Kidney (tissue), 14 donors: ENCODE results near the gene TNS3. TPM values are rescaled to one million over a fixed set of nuclear protein-coding genes. Genes with fewer than 3 reads are reported as not detected.

Experiments
- DNase-seq, 5 donors: peaks; one replicate each; pipeline ENCODE4 v3.0.0-alpha.2; 2013 to 2020
- FAIRE-seq: peaks from 2 replicates; lab custom pipeline; 2012; peaks lifted over from hg19 to GRCh38; lab: Jason Lieb, UNC
- H3K27ac ChIP-seq, 2 donors: one replicate each; pipeline ENCODE4 v1.7.0; 2013; ENCODE audit warnings: low read depth in 2 of 2, low read length in 2 of 2, inconsistent platforms in 1 of 2
- H3K27me3 ChIP-seq: one replicate; pipeline ENCODE4 v1.7.1; 2013; ENCODE audit warnings: low read length, inconsistent platforms; ENCODE audit not compliant: control insufficient read depth, insufficient read depth
- H3K36me3 ChIP-seq, 3 donors: one replicate each; pipeline versions ENCODE4 v1.7.0 to v1.7.1; 2013; ENCODE audit warnings: low read length in 3 of 3, control low read depth in 1 of 3, inconsistent platforms in 1 of 3; ENCODE audit not compliant: insufficient read depth in 3 of 3, control insufficient read depth in 2 of 3
- H3K4me1 ChIP-seq, 3 donors: one replicate each; pipeline versions ENCODE4 v1.7.0 to v1.7.1; 2013; ENCODE audit warnings: low read length in 3 of 3, inconsistent platforms in 1 of 3, low read depth in 1 of 3; ENCODE audit not compliant: control insufficient read depth in 2 of 3, insufficient read depth in 2 of 3
- H3K4me3 ChIP-seq, 3 donors: one replicate each; pipeline versions ENCODE4 v1.7.0 to v1.8.1; 2013; ENCODE audit warnings: low read length in 3 of 3, control low read depth in 1 of 3, inconsistent platforms in 1 of 3
- H3K9ac ChIP-seq, 3 donors: one replicate each; pipeline versions ENCODE4 v1.7.0 to v1.7.1; 2013; ENCODE audit warnings: low read length in 3 of 3, control low read depth in 1 of 3, inconsistent platforms in 1 of 3
- H3K9me3 ChIP-seq, 3 donors: one replicate each; pipeline versions ENCODE4 v1.7.0 to v1.7.1; 2013; ENCODE audit warnings: low read length in 3 of 3, control low read depth in 1 of 3, inconsistent platforms in 1 of 3; ENCODE audit not compliant: control insufficient read depth in 2 of 3, insufficient read depth in 1 of 3
- intact Hi-C: fragments of 100-400 bp; cut with DNase I; formaldehyde crosslinking; loops from one replicate; pipeline ENCODE4 v1.11.1; 2022
- polyA plus RNA-seq: library from polyadenylated mRNA; stranded (reverse); fragments of 350-450 nt; fragmentation: Illumina TruSeq; extraction: RNeasy Lipid Tissue Mini Kit (QIAGEN cat#74804); gene quantifications from one replicate; pipeline ENCODE4 v1.2.3, GENCODE V29; 2014; ENCODE audit warnings: low read depth, low replicate concordance; ENCODE audit not compliant: insufficient read depth
- total RNA-seq: library from RNA; stranded (reverse); fragmentation: NEBNext Ultra II Directional; extraction: Animal tissue kit (Norgen Biotek cat#: 25700); gene quantifications from one replicate; pipeline ENCODE4 v1.2.1, GENCODE V29; 2021
- TF ChIP-seq, protein P1 (sequence below): IDR thresholded peaks from 3 replicates; pipeline ENCODE4 v1.5.1; 2012; ENCODE audit warnings: mild to moderate bottlenecking, moderate library complexity, borderline replicate concordance; ENCODE audit not compliant: insufficient read depth; ENCODE audit errors: extremely low read depth
- donor health status: control.
- donor health status: control.
- donor health status: control.
- donor health status: control.
- donor health status: control.
- donor health status: DM: yes; HTN: yes; CAD: no.
- donor health status: Normal renal cell carcinoma (clear cell type).

TNS3 gene
- total and polyA plus RNA-seq, 2 donors from 2014 or later: 38.4 to 198 TPM

DNA sequence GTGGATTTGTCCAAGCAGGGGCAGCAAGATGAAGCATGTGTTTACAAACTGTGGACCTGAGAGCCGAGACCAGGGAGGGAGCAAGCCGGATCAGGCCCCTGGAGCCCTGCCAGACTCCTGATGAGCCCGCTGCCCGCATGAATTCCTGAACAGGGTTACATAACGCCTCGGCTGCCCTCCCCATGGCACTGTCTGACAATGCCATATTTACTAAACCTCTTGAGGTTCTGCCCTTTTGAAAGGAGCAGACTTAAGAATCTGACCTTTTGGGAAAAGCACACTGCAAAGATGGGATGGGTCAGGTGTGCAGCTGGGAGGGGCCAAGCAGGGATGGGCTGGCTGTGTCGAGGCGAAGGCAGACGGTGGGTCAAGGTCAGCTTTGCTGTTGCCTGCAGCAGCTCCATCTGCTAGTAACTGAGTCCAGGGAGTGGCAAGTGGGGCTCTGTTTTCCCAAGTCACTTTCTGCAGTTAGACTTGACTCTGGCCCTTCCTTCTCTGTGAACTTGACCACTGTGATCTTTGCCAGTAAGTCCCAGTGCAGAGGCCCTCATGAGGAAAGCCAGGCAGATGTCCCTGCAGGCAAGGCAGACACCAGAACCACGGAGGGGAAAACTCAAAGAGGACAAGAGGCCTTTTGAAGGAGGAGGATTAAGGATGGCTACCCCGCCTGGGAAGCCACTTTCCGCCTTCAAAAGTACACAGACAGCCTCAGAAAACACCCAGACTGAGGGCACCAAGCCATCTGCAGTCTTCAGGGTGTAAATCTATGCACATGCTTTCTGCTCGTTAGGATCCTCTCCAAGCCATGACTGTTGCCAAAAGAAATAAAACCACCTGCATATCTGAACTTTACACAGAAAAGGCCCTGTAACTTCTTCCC is 175.8 kb downstream of the TNS3 start:
- peak overlapping the region in 1 of 3 donors; percentile 48 for H3K9ac ChIP-seq
- no peaks in the 10 kb centered on the region for H3K9me3 ChIP-seq
- DNase-seq (peak in 2 of 5 donors; percentile 49 to 90), FAIRE-seq (no peak)
- no peak overlapping the region for H3K4me3 ChIP-seq
- TF ChIP-seq, protein P1, sequence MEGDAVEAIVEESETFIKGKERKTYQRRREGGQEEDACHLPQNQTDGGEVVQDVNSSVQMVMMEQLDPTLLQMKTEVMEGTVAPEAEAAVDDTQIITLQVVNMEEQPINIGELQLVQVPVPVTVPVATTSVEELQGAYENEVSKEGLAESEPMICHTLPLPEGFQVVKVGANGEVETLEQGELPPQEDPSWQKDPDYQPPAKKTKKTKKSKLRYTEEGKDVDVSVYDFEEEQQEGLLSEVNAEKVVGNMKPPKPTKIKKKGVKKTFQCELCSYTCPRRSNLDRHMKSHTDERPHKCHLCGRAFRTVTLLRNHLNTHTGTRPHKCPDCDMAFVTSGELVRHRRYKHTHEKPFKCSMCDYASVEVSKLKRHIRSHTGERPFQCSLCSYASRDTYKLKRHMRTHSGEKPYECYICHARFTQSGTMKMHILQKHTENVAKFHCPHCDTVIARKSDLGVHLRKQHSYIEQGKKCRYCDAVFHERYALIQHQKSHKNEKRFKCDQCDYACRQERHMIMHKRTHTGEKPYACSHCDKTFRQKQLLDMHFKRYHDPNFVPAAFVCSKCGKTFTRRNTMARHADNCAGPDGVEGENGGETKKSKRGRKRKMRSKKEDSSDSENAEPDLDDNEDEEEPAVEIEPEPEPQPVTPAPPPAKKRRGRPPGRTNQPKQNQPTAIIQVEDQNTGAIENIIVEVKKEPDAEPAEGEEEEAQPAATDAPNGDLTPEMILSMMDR: no peak
- no peaks in the 10 kb centered on the region for H3K27me3 ChIP-seq
- H3K4me1 ChIP-seq: peaks cover 0 to 43% (median 25%) of the 10 kb centered on the region in 3 donors
- H3K27ac ChIP-seq: peak overlapping the region; percentile 89 to 90
- peaks cover 3 to 29% (median 13%) of the 10 kb centered on the region in 3 donors for H3K36me3 ChIP-seq
- intact Hi-C loops: no loop called here

DNA sequence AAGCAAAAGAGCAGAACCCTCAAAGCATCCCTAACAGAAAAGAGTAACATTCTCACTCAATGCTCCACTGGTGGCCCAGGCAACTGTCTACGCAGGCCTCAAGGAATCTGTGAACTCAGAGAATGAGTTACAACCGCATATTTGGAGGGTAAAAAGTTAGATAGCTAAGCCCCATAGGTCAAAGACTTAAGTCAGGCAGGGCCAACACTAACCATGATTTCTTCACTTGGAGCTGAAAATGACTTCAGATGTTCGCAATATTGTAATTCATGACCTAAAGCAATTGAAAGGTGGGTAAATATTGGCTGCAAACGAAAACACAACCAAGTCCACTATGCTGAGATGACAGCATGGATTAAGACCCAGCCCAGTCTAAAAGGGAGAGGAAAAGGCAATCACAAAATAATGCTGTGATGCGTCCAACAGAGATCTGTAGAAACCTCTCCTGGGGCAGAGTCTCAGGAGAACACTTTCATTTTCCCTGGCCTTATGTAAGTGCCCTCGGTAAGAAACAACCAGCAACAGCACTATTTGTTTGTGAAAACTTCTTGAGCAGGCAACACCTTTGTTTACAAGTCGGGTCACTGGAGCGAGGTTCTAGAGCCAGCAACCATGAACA is 176.5 kb downstream of the TNS3 start:
- Histone ChIP-seq H3K27ac (peak overlapping the region; percentile 89 to 90), H3K27me3 (no peaks in the 10 kb centered on the region), H3K9me3 (no peaks in the 10 kb centered on the region), H3K36me3 (peaks cover 3 to 22% (median 8%) of the 10 kb centered on the region in 3 donors), H3K4me1 (peaks cover 0 to 43% (median 25%) of the 10 kb centered on the region in 3 donors), H3K4me3 (peak overlapping the region in 1 of 3 donors; percentile 8), H3K9ac (peak overlapping the region in 1 of 3 donors; percentile 28)
- FAIRE-seq: no peak
- DNase-seq: no peak
- TF ChIP-seq, protein P1: no peak
- intact Hi-C loops: no loop called here

DNA sequence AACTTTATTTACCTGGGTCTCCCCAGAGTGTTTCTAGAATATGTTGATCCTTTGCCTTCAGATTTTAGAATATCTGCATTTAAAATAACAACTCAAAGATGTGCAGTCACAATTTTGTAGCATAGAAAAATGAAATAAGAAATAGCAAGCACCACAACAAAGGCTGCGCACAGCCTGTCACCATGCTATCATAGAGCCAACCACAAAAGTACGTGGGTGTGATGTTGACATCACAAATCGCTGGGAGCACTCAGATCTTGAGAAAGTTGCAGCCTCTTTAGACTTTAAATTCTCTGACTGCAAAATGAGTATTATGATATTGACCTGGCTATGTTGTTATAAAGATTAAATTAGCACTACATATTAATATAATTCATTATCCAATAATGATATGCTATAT is 177.9 kb downstream of the TNS3 start:
- no peak for FAIRE-seq
- H3K27ac ChIP-seq: no peak overlapping the region
- no peak for DNase-seq
- H3K9me3 ChIP-seq: no peaks in the 10 kb centered on the region
- TF ChIP-seq, protein P1: no peak
- H3K4me1 ChIP-seq: peaks cover 0 to 43% (median 25%) of the 10 kb centered on the region in 3 donors
- intact Hi-C loops: no loop called here
- H3K27me3 ChIP-seq: no peaks in the 10 kb centered on the region
- H3K36me3 ChIP-seq: peaks cover 0 to 23% (median 3%) of the 10 kb centered on the region in 3 donors
- no peak overlapping the region for H3K9ac ChIP-seq
- no peak overlapping the region for H3K4me3 ChIP-seq
